Keratinocyte (primary cell): Measurements from ENCODE around the gene GPR33.

Experiments used
- CTCF ChIP-seq, 3 experiments: IDR thresholded peaks in 1 of 3; conservative IDR thresholded peaks in 1 of 3; optimal IDR thresholded peaks in 1 of 3; 2 replicates in 2 of 3; 3 replicates in 1 of 3; pipeline versions ENCODE3 to v1.5.1; 2011; ENCODE audit warnings: low read length in 3 of 3, mild to moderate bottlenecking in 3 of 3, moderate library complexity in 2 of 3, control low read depth in 1 of 3, inconsistent platforms in 1 of 3; ENCODE audit not compliant: insufficient read depth in 2 of 3; ENCODE audit errors: extremely low read depth in 1 of 3
- EZH2 ChIP-seq: IDR thresholded peaks from one replicate; pipeline ENCODE4 v1.6.1; 2012; ENCODE audit warnings: inconsistent platforms, mild to moderate bottlenecking, low read length, moderate library complexity

GRCh38 chr14:31508135-31508534 is 20.3 kb upstream of the GPR33 start:
- TF ChIP-seq EZH2: no peak
- TF ChIP-seq CTCF (optimal IDR thresholded peaks at IDR 0.05 in 1 of 3, IDR thresholded peaks at IDR 0.05 in 1 of 3, conservative IDR thresholded peaks at IDR 0.05 in 1 of 3; ENCODE audit: extremely low read depth in 1 of 3, insufficient read depth in 2 of 3, low read length in 3 of 3): no peak
